ENCODE measurements around the gene SLC6A2. TPM values are rescaled to one million over a fixed set of nuclear protein-coding genes. Genes with fewer than 3 reads are reported as not detected.

SLC6A2 gene
- total and polyA plus RNA-seq, 12 donors, result 0.26 to 32.8 (median 8.6) TPM

DNA sequence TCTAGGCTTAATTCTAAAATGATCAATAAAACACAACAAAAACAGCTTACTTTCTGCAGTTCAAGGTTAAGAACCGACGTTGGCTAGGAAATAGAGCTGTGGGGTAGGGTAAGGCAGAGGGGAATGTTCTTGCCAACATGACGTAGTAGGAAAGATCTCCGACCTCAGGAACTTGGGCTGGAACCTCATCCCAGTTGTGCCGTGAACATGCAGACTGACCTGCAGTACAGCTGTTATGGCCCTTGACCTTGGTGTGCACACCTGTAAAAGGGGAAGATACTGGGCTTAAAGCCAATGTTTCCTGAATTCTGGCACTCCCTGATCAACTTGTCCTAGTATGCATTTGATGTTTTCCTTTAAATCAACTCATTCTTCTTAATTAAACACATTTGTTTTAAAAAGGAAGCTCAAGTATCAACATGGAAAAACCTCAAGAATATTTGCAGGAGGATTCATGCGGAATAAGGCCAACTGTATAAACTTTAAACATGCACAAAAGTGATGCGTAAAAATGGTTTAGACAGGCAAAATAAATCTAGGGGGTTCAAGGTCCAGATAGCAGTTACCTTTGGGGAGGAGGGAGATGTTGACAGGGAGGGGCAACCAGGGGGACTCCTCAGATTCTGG, 14.2 kb upstream of the SLC6A2 start:
- intact Hi-C loops (cut with DNase I), result no loop called here
- 43 to 61% (median 56%) methylated on average over 7 of the region's 7 CpGs for WGBS, 4 donors
- Histone ChIP-seq H3K27ac (no peak overlapping the region), H3K4me3 (no peak overlapping the region), H3K9me3 (replicated peaks in 1 of 3) (no peaks in the 10 kb centered on the region), H3K4me1 (replicated peaks in 1 of 2) (no peaks in the 10 kb centered on the region), H3K36me3 (replicated peaks in 1 of 2) (no peaks in the 10 kb centered on the region), H3K27me3 (no peaks in the 10 kb centered on the region)
- peak in 1 of 7 donors; percentile 37 for DNase-seq
- no peak for TF ChIP-seq POLR2A (IDR thresholded peaks at IDR 0.05)
- TF ChIP-seq CTCF (IDR thresholded peaks at IDR 0.05), result no peak

- no peak for DNase-seq
- no peak overlapping the region for H3K4me3 ChIP-seq
- no peaks in the 10 kb centered on the region for H3K36me3 ChIP-seq (replicated peaks in 1 of 2)
- intact Hi-C loops (cut with DNase I), result no loop called here
- no peaks in the 10 kb centered on the region for H3K4me1 ChIP-seq (replicated peaks in 1 of 2)
- 81 to 91% (median 85%) methylated on average over 3 of the region's 3 CpGs for WGBS, 4 donors
- no peaks in the 10 kb centered on the region for H3K9me3 ChIP-seq (replicated peaks in 1 of 3)
- H3K27ac ChIP-seq, result no peak overlapping the region
- no peak for TF ChIP-seq CTCF (IDR thresholded peaks at IDR 0.05)
- no peak for TF ChIP-seq POLR2A (IDR thresholded peaks at IDR 0.05)
- no peaks in the 10 kb centered on the region for H3K27me3 ChIP-seq
These were observed 13.2 kb upstream of the SLC6A2 start for GRCh38 chr16:55642611-55643010.

DNA sequence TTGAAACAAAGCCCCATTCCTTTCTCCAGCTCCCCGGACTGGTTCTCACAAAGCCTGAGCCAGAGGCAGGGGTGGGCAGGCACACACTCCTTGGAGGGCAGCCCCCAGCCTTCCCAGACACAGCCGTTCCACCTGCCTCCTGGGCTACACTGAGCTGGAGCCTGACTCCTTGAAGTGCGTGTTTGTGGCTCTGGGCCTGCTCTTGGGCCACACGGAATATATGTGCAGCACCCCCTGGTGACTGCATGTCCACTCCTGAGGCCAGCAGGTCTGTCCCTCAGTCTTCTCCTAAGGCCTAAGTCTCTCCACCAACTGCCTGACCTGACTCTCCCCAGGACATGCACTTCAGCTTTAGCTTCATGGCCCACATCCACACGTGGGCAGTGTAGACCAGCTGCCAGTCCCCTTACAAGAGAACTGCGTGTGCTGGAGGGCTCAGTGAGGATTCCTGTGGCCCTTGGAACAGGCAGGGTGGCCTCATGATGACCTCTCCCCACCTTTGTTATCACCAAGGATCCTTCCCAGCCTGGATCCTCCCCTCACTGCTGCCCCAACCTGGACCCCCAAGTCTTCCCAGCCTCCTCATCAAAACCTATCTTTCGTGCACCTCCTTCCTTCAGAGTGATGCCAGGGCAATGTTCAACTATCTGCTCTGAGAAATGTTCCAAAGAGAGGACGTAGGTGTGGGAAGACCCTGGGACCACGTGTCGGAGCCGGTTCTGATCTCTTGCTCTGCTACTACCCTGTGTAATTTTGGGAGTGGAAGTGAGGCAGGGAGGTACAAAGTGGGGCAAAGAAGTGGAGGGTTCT, 12.4 kb upstream of the SLC6A2 start:
- WGBS, 4 donors, result 78 to 90% (median 87%) methylated on average over 10 to 11 of the region's 11 CpGs
- Histone ChIP-seq H3K4me3 (no peak overlapping the region), H3K27ac (no peak overlapping the region), H3K9me3 (replicated peaks in 1 of 3) (no peaks in the 10 kb centered on the region), H3K27me3 (no peaks in the 10 kb centered on the region), H3K4me1 (replicated peaks in 1 of 2) (no peaks in the 10 kb centered on the region), H3K36me3 (replicated peaks in 1 of 2) (no peaks in the 10 kb centered on the region)
- intact Hi-C loops (cut with DNase I), result no loop called here
- TF ChIP-seq POLR2A (IDR thresholded peaks at IDR 0.05) (no peak), CTCF (IDR thresholded peaks at IDR 0.05) (peak in 1 of 6 experiments; percentile 7)
- DNase-seq, result peak in 2 of 7 donors; percentile 13 to 58

DNA sequence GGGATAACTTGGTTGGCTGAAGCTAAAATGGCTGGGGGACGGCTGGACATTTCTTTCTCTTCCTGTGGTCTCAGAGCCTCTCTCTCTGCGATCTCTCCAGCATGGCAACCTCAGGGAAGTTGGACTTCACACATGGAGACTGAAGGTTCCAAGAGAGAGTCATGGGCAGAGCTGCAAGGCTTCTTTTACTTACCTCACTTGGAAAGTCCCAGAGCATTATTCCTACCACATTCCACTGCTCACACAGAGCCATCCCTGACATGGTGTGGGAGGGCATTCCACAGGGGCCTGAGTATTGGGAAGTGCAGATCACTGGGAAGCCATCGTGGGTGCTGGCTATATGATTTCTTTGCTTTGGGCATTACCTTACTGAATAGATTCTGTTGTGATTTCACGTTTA, 9.8 kb upstream of the SLC6A2 start:
- intact Hi-C loops (cut with DNase I), result no loop called here
- WGBS, 4 donors, result 60 to 79% (median 71%) methylated on average over 4 of the region's 4 CpGs
- no peak overlapping the region for H3K4me3 ChIP-seq
- DNase-seq, result peak in 1 of 7 donors; percentile 41
- no peaks in the 10 kb centered on the region for H3K27me3 ChIP-seq
- H3K36me3 ChIP-seq (replicated peaks in 1 of 2), result no peaks in the 10 kb centered on the region
- TF ChIP-seq POLR2A (IDR thresholded peaks at IDR 0.05), result no peak
- no peak for TF ChIP-seq CTCF (IDR thresholded peaks at IDR 0.05)
- no peaks in the 10 kb centered on the region for H3K9me3 ChIP-seq (replicated peaks in 1 of 3)
- H3K4me1 ChIP-seq (replicated peaks in 1 of 2), result no peaks in the 10 kb centered on the region
- H3K27ac ChIP-seq, result no peak overlapping the region

Data from adrenal gland (tissue), 12 donors.